T-cell (primary cell): ENCODE results near the gene KLF5. TPM values are rescaled to one million over a fixed set of nuclear protein-coding genes. Genes with fewer than 3 reads are reported as not detected.

Experiments used
- ATAC-seq, 4 experiments: fragments of 200-7000 bp in 3 of 4; fragments of 150-1000 bp in 1 of 4; cut with Tn5 transposase; replicated peaks in 1 of 4; 1 replicate in 3 of 4; 2 replicates in 1 of 4; pipeline ENCODE4 v1.10.0; 2021; ENCODE audit warnings: moderate library complexity in 3 of 4, mild to moderate bottlenecking in 2 of 4, moderate number of reproducible peaks in 1 of 4
- CTCF ChIA-PET, 2 donors: fragments of 300-600 bp; sonication (Branson Sonifier 250); formaldehyde crosslinking; loops; one replicate each; lab custom pipeline; 2022; ENCODE audit warnings: antibody characterized with exemption in 2 of 2; lab: Charles Lee
- POLR2A ChIA-PET, 2 donors: fragments of 300-600 bp; sonication (Branson Sonifier 250); formaldehyde crosslinking; loops; one replicate each; lab custom pipeline; 2022; ENCODE audit warnings: antibody characterized with exemption in 2 of 2; lab: Charles Lee
- DNase-seq, 35 experiments: peaks; one replicate each; pipeline versions ENCODE4 v3.0.0 to v3.0.0-alpha.2; 2013 to 2023
- H3K27ac ChIP-seq: one replicate; pipeline ENCODE4 v1.5.1; 2013; ENCODE audit warnings: low read length
- H3K27me3 ChIP-seq, 2 experiments: replicated peaks in 1 of 2; 1 replicate in 1 of 2; 2 replicates in 1 of 2; pipeline versions ENCODE4 v1.6.1 to v1.7.0; 2013; ENCODE audit warnings: low read length in 1 of 2, mixed read lengths in 1 of 2; ENCODE audit not compliant: control insufficient read depth in 2 of 2, insufficient read depth in 2 of 2; ENCODE audit errors: extremely low read depth in 1 of 2
- H3K36me3 ChIP-seq, 2 donors: 1 replicate in 1 of 2; 2 replicates in 1 of 2; pipeline versions ENCODE4 v1.6.1 to v1.7.0; 2013; ENCODE audit warnings: low read length in 1 of 2; ENCODE audit not compliant: control insufficient read depth in 2 of 2, insufficient read depth in 1 of 2; ENCODE audit errors: extremely low read depth in 1 of 2
- H3K4me1 ChIP-seq, 2 experiments: 1 replicate in 1 of 2; 2 replicates in 1 of 2; pipeline versions ENCODE4 v1.6.1 to v1.7.0; 2013; ENCODE audit warnings: low read length in 2 of 2, mixed read lengths in 1 of 2; ENCODE audit not compliant: insufficient read depth in 2 of 2, control insufficient read depth in 1 of 2; ENCODE audit errors: extremely low read depth in 1 of 2
- H3K4me3 ChIP-seq, 2 donors: 1 replicate in 1 of 2; 2 replicates in 1 of 2; pipeline versions ENCODE4 v1.5.1 to v1.7.0; 2013; ENCODE audit warnings: mild to moderate bottlenecking in 2 of 2, low read length in 1 of 2, moderate library complexity in 1 of 2; ENCODE audit not compliant: control insufficient read depth in 1 of 2; ENCODE audit errors: extremely low read depth in 1 of 2
- H3K9me3 ChIP-seq: 2 replicates; pipeline ENCODE4 v1.7.0; 2013
- H3K27ac Mint-ChIP-seq, 2 donors: one replicate each; pipeline ENCODE4 v1.8.0; 2020 to 2021; ENCODE audit warnings: mild to moderate bottlenecking in 2 of 2, mixed read lengths in 2 of 2
- H3K27me3 Mint-ChIP-seq, 2 donors: one replicate each; pipeline ENCODE4 v1.8.0; 2021 to 2022; ENCODE audit warnings: mixed read lengths in 2 of 2
- H3K36me3 Mint-ChIP-seq: one replicate; pipeline ENCODE4 v1.8.0; 2021; ENCODE audit warnings: mixed read lengths
- H3K4me1 Mint-ChIP-seq, 3 donors: one replicate each; pipeline ENCODE4 v1.8.0; 2020 to 2022; ENCODE audit warnings: mixed read lengths in 3 of 3, mild to moderate bottlenecking in 1 of 3
- H3K4me3 Mint-ChIP-seq, 3 donors: one replicate each; pipeline ENCODE4 v1.8.0; 2020 to 2022; ENCODE audit warnings: mild to moderate bottlenecking in 3 of 3, mixed read lengths in 3 of 3, moderate library complexity in 3 of 3
- H3K9me3 Mint-ChIP-seq, 3 donors: one replicate each; pipeline ENCODE4 v1.8.0; 2020 to 2022; ENCODE audit warnings: mixed read lengths in 3 of 3
- WGBS: methylation state at CpG from one replicate; pipeline ENCODE4 v1.1.5; 2013; ENCODE audit warnings: missing lambda C conversion rate; ENCODE audit not compliant: insufficient coverage; 5-methylcytosine and 5-hydroxymethylcytosine counted together
- total RNA-seq, 35 experiments: library from RNA in 6 of 35; stranded (reverse) in 6 of 35; fragments of 120-200 nt in 1 of 35; gene quantifications; one replicate each; pipeline versions ENCODE4 v1.2.1 to v1.2.4 and lab custom pipeline; 2013 to 2026

The KLF5 gene
- total RNA-seq, 5 donors from 2014 or later (not counting 1 experiment from before 2014, with no cell fraction given), result 2.5 to 6.2 (median 4.3) TPM

DNA sequence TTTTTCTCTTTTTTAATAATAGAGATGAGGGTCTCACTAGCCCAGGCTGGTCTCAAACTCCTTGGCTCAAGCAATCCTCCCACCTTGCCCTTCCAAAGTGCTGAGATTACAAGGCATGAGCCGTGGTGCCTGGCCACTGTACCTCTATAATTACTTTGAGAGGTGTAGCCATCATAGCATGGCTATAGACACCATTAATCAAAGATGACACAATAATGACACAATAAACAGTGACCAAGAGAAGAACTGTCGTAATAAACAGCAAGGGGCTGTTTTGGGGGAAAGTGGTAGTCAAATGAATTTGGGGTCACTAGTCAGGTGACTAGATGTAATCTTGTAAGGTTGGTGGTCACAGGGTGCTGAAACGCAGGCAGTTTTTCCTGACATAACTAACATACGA, 30.4 kb downstream of the KLF5 start:
- DNase-seq (no peak), ATAC-seq (no peak)
- no peaks in the 10 kb centered on the region for H3K9me3 Mint-ChIP-seq
- H3K9me3 ChIP-seq, result peaks cover 6% of the 10 kb centered on the region
- ChIA-PET CTCF (no interaction called here), POLR2A (no interaction called here)
- WGBS, result no CpG with 5 or more reads among the region's 4 CpGs
- H3K36me3 ChIP-seq, result no peaks in the 10 kb centered on the region
- H3K27ac Mint-ChIP-seq, result no peak overlapping the region
- no peaks in the 10 kb centered on the region for H3K27me3 Mint-ChIP-seq
- H3K4me1 ChIP-seq, result peaks cover 7% of the 10 kb centered on the region in 2 experiments
- no peaks in the 10 kb centered on the region for H3K36me3 Mint-ChIP-seq
- H3K4me3 ChIP-seq, result no peak overlapping the region
- peaks cover 0 to 3% of the 10 kb centered on the region in 2 experiments for H3K27me3 ChIP-seq
- H3K4me1 Mint-ChIP-seq, result peaks cover 12 to 16% (median 13%) of the 10 kb centered on the region in 3 donors
- H3K27ac ChIP-seq, result no peak overlapping the region
- H3K4me3 Mint-ChIP-seq, result no peak overlapping the region

DNA sequence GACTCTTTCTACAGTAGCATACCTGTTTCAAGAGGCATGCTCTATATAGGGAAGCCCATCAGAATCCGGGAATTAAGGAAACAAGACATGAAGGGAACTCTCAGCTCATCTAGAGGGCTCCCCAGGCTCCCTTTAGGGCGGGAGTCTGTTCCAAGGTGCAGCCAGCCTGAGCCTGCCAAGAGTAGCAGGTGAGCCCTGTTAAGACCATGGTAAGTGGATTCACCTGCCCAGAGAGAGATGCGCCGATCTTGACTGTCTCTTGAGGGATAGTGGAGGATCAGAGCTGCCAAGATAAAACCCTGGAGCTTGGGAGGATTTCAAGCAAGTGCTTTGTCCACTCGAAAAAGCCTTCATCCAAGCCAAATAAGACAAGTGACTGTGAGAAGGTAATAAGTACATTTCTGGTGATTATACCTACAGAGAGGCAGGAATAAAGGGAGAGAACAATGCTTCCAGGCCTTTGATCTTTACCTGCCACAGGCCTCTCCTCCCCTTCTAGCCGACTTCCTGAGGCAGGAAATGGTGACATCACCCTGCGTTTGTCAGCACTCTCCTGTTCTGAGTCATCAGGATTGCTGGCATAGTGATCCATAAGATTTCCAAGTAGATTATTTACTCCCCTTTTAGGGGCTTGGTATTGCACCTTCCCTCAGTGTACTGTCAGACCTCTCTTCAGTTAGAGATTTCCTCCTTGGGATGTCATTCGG, 31.5 kb downstream of the KLF5 start:
- H3K27ac Mint-ChIP-seq, result peak overlapping the region in 1 of 2 donors; percentile 23
- no peaks in the 10 kb centered on the region for H3K27me3 Mint-ChIP-seq
- H3K27ac ChIP-seq, result no peak overlapping the region
- H3K9me3 ChIP-seq, result peaks cover 6% of the 10 kb centered on the region
- WGBS, result 50% methylated on average over 4 of the region's 8 CpGs
- H3K36me3 Mint-ChIP-seq, result no peaks in the 10 kb centered on the region
- peak in 2 of 4 experiments; percentile 49 to 52 for ATAC-seq
- ChIA-PET POLR2A (no interaction called here), CTCF (no interaction called here)
- no peak overlapping the region for H3K4me3 ChIP-seq
- peak in 1 of 35 experiments; percentile 12 for DNase-seq
- no peaks in the 10 kb centered on the region for H3K36me3 ChIP-seq
- H3K4me1 Mint-ChIP-seq, result peaks cover 12 to 16% (median 13%) of the 10 kb centered on the region in 3 donors
- H3K4me3 Mint-ChIP-seq, result no peak overlapping the region
- H3K4me1 ChIP-seq, result peaks cover 7% of the 10 kb centered on the region in 2 experiments
- peaks cover 0 to 3% of the 10 kb centered on the region in 2 experiments for H3K27me3 ChIP-seq
- no peaks in the 10 kb centered on the region for H3K9me3 Mint-ChIP-seq

DNA sequence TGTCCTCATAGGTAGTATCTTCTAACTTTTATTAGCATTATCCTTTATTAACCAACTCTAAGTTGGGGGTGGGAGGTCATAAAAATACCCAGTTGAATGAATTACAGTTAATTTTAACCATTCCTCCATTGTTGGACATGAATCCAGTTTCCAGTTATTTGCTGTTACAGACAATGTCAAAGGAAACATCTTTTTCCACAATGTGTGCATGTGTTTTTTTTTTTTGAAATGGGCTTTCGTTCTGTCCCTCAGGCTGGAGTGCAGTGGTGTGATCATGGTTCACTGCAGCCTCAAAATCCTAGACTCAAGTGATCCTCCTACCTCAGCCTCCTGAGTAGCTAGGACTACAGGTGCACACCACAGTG, 32.0 kb downstream of the KLF5 start:
- ChIA-PET CTCF (no interaction called here), POLR2A (no interaction called here)
- Mint-ChIP-seq H3K4me3 (no peak overlapping the region), H3K27me3 (no peaks in the 10 kb centered on the region), H3K4me1 (peaks cover 12 to 16% (median 13%) of the 10 kb centered on the region in 3 donors), H3K36me3 (no peaks in the 10 kb centered on the region), H3K9me3 (no peaks in the 10 kb centered on the region), H3K27ac (no peak overlapping the region)
- no peak overlapping the region for H3K4me3 ChIP-seq
- H3K9me3 ChIP-seq, result peaks cover 6% of the 10 kb centered on the region
- no peak overlapping the region for H3K27ac ChIP-seq
- H3K36me3 ChIP-seq, result no peaks in the 10 kb centered on the region
- peaks cover 7% of the 10 kb centered on the region in 2 experiments for H3K4me1 ChIP-seq
- H3K27me3 ChIP-seq, result peaks cover 0 to 3% of the 10 kb centered on the region in 2 experiments
- WGBS, result no CpG with 5 or more reads among the region's 1 CpG
- no peak for ATAC-seq
- DNase-seq, result no peak

DNA sequence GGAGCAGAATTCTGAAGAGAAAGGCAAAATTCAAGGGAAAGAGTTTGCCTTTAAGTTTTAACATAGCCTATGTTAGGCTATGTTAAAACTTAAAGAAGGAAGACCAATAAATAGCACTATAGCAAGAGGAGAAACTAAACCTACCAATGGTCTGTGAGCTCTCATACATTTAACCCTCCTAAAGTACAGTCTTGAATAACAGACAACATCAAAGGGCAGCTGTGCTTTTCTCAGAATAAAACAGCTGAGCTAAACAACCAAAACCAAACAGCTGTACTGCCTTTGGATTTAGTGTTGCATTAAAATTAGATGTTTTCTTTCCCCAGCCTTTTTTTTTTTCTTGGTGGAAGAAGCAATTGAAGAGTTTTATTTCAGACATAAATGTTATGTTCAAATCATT, 34.0 kb downstream of the KLF5 start:
- no peaks in the 10 kb centered on the region for H3K36me3 Mint-ChIP-seq
- H3K9me3 Mint-ChIP-seq, result no peaks in the 10 kb centered on the region
- H3K36me3 ChIP-seq, result no peaks in the 10 kb centered on the region
- peak in 1 of 4 experiments; percentile 55 for ATAC-seq
- peaks cover 3% of the 10 kb centered on the region for H3K9me3 ChIP-seq
- DNase-seq, result peak in 1 of 35 experiments; percentile 7
- H3K27me3 Mint-ChIP-seq, result no peaks in the 10 kb centered on the region
- H3K4me1 ChIP-seq, result peaks cover 7% of the 10 kb centered on the region in 2 experiments
- no peak overlapping the region for H3K27ac ChIP-seq
- ChIA-PET CTCF (no interaction called here), POLR2A (no interaction called here)
- peaks cover 0 to 5% of the 10 kb centered on the region in 2 experiments for H3K27me3 ChIP-seq
- H3K4me1 Mint-ChIP-seq, result peaks cover 12 to 16% (median 13%) of the 10 kb centered on the region in 3 donors
- H3K4me3 Mint-ChIP-seq, result no peak overlapping the region
- no peak overlapping the region for H3K4me3 ChIP-seq
- no peak overlapping the region for H3K27ac Mint-ChIP-seq

DNA sequence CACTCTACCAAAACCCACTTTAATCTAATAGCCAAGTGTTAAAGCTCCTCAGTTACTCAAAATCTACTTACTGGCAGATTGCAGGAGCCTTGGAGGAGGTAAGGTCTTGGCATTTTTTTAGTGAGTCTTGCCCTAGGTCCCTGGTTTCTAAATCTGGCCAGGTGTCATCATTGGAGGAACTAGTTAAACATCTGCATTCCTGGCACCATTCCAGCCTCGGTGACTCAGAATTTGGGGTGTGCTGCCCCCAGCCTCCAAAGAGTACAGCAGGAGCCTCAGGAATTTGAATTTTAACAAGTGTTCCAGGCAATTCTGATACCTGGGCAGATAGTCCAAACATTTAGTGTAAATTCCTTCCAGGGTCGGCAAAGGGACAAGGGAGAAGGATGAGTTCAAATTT, 37.4 kb downstream of the KLF5 start:
- Mint-ChIP-seq H3K27ac (no peak overlapping the region), H3K9me3 (no peaks in the 10 kb centered on the region), H3K27me3 (peaks cover 0 to 2% of the 10 kb centered on the region in 2 donors), H3K4me3 (no peak overlapping the region), H3K36me3 (no peaks in the 10 kb centered on the region), H3K4me1 (no peaks in the 10 kb centered on the region)
- H3K27me3 ChIP-seq, result peaks cover 0 to 2% of the 10 kb centered on the region in 2 experiments
- WGBS, result 50% methylated on average over 1 of the region's 2 CpGs
- no peak overlapping the region for H3K27ac ChIP-seq
- no peaks in the 10 kb centered on the region for H3K36me3 ChIP-seq
- ATAC-seq (no peak), DNase-seq (no peak)
- no peak overlapping the region for H3K4me3 ChIP-seq
- H3K4me1 ChIP-seq, result no peaks in the 10 kb centered on the region
- ChIA-PET POLR2A (no interaction called here), CTCF (no interaction called here)
- no peaks in the 10 kb centered on the region for H3K9me3 ChIP-seq

DNA sequence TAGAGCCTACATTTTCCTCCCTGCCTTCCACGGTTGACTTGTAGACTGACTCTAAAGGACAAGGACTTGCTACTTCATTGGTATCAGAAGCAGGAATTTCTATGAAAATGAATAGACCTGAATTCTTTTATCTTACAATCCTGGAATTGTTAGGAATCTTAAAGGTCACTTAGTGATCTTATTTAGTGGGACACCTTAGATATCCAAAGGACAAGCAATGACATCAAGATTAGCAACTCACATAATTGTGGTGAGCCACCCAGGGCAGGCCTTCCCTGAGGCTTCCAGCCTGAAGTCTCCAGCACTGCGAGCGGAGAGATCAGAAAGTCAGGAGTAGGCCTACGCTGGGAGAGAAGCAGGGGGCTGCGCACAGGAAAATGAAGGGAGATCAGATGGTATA, 37.8 kb downstream of the KLF5 start:
- H3K4me3 Mint-ChIP-seq, result no peak overlapping the region
- H3K27me3 Mint-ChIP-seq, result peaks cover 0 to 2% of the 10 kb centered on the region in 2 donors
- H3K27ac ChIP-seq, result no peak overlapping the region
- DNase-seq, result no peak
- no peak overlapping the region for H3K4me3 ChIP-seq
- H3K4me1 Mint-ChIP-seq, result no peaks in the 10 kb centered on the region
- ChIA-PET POLR2A (no interaction called here), CTCF (no interaction called here)
- H3K27ac Mint-ChIP-seq, result no peak overlapping the region
- H3K36me3 Mint-ChIP-seq, result no peaks in the 10 kb centered on the region
- peaks cover 0 to 2% of the 10 kb centered on the region in 2 experiments for H3K27me3 ChIP-seq
- H3K9me3 ChIP-seq, result no peaks in the 10 kb centered on the region
- no peak for ATAC-seq
- no peaks in the 10 kb centered on the region for H3K4me1 ChIP-seq
- no peaks in the 10 kb centered on the region for H3K36me3 ChIP-seq
- no peaks in the 10 kb centered on the region for H3K9me3 Mint-ChIP-seq
- no CpG with 5 or more reads among the region's 5 CpGs for WGBS
